GM12874 (cell line): ENCODE measurements around the gene PKD1L1.

Source experiments
- TF ChIP-seq, protein P1 (sequence below): IDR thresholded peaks from 2 replicates; pipeline ENCODE4 v1.5.1; 2011; ENCODE audit warnings: low read depth, mild to moderate bottlenecking, control low read depth, low read length, moderate library complexity; ENCODE audit not compliant: insufficient read depth

Gene PKD1L1

DNA sequence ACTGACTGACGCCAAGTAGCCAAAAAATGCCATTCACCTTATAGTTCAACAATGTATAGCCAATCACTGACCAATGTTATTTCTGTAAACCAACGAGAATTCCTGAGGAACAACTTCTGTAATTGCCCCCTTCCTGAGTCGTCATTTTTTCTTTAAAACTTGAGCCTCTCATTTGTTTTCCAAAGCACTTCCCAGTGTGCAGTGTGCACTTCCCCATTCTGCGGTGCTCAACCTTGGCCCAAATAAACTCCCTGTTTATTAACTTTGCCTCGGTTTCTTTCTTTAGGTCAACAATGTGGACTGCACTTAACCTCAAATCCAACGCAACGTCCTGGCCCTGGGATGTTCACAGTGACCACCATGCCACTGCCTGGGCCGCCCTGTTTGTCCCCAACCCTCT is 15.1 kb downstream of the PKD1L1 start:
- TF ChIP-seq, protein P1, sequence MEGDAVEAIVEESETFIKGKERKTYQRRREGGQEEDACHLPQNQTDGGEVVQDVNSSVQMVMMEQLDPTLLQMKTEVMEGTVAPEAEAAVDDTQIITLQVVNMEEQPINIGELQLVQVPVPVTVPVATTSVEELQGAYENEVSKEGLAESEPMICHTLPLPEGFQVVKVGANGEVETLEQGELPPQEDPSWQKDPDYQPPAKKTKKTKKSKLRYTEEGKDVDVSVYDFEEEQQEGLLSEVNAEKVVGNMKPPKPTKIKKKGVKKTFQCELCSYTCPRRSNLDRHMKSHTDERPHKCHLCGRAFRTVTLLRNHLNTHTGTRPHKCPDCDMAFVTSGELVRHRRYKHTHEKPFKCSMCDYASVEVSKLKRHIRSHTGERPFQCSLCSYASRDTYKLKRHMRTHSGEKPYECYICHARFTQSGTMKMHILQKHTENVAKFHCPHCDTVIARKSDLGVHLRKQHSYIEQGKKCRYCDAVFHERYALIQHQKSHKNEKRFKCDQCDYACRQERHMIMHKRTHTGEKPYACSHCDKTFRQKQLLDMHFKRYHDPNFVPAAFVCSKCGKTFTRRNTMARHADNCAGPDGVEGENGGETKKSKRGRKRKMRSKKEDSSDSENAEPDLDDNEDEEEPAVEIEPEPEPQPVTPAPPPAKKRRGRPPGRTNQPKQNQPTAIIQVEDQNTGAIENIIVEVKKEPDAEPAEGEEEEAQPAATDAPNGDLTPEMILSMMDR, result no peak

DNA sequence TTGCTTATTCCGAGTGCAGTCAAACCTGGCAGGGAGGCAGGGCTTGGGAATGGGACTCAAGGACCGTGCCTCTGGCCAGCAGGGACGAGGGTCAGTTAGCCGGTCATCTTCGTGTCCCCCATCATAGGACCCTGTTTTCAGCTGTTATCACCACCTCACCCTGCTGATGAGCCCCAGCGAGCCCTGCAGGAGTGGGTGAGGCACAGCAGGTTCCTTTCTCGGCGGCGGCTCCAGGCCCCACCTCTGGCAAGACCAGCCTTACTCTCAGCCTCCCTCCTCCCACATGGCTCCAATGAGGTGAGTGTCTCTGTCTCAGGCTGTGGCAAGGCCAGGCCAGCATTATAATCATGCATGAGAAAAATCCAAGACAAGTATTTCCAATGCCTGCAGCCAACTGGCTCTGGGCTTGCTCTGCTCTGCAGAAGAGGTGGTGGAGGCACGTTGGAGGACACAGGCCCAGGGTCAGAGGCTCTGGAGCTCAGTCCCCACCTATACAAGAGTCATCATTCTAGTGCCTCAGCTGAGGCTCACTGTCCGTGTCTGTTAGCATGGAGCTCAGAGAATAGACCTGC is 15.7 kb downstream of the PKD1L1 start:
- TF ChIP-seq, protein P1, result no peak

DNA sequence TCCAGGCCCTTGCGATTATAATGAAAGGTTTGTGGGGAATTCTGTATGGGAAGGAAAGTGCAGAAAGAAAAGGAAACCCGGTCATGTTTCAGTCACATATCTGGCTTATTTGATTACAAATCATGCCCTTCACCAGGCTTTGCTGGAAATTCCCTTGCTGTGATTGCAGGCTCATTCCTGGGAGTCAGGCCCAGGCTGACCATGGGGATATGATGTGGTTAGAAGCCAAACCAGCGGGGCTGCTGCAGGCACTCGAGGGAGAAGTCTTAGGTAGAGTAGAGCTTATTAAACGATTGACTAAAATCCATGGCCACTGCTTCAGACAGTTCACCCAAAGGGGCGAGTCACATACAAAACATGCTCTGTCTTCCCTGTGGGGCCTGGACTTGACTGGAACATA is 16.2 kb downstream of the PKD1L1 start:
- TF ChIP-seq, protein P1, result no peak

DNA sequence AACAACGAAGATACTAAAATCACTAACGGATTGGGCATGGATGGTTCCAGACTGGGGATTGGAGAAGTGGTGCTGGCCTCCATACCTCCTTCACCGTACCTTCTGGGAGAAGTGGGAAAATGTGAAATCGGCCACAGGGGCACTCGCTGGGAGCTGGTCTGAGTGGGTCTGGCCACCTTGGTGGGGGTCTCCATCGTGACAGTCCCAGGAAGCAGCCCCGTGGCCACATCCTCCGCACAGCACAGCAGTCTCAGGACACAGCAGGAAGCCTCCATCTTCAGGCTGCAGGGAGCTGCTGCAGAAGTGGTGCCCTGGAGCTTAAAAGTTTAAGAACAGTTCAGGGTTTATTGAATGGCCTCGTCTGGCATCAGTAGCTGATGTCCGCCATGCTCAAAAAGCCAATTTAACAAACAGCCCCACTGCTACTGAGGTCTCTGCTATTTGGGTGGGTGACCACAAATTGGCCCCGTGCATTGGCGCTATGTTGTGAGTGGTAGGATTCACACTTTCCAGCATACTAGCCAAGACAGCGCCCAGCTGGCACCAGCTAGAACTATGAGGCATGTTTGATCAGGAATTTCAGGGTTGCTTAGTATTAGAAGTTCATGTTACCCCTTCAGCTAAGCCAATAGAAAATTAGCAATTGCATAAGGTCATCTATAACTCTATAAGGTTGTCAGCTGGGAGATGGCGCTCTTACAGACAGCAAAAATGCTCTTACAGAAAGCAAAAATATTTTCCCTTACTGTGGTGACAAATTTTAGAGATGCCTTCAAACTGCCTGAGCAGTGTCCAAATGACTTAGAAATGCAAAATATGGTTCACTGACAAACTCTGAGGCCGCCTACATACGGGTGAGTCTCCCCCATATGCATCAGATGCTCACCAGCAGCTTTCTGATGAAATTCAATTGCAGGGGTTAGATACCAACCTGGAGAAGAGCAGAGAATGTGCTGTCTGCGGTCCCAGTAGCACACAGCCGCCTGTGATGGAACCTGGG is 17.0 kb downstream of the PKD1L1 start:
- TF ChIP-seq, protein P1, result no peak

DNA sequence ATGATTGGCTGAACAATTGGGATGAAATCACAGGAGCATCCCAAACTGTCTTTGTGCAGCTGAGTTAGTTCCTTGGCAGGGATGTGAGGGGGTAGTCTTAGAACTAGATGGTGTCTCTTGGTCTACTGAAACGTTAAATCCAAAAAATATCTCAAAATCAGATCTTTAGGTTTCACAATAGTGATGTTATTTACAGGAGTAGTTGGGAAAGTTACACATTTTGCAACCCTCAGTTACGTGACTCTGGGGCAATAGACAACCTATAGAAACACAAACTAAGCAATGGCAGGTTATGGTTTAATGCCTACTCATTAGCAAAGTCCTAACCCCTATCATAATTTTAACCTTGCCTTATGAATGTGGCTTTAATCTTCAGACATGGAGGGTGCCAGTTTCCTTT is 24.0 kb downstream of the PKD1L1 start:
- TF ChIP-seq, protein P1, result no peak

DNA sequence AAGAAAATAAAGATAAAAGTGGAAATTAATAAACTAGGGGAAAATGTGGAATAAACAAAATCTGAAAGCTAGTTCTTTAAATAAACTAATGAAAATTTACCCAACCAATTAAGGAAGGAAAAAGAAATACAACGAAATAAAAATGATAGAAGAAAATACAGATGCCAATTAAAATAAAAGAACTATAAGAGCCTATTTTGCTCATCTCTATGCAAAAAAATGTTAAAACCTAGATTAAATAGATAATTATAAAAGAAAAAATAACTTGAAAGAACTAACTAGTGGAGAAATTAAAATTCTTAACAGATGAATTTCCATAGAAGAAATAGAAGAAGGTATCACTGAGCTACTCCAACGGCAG is 32.7 kb downstream of the PKD1L1 start:
- TF ChIP-seq, protein P1, result no peak

DNA sequence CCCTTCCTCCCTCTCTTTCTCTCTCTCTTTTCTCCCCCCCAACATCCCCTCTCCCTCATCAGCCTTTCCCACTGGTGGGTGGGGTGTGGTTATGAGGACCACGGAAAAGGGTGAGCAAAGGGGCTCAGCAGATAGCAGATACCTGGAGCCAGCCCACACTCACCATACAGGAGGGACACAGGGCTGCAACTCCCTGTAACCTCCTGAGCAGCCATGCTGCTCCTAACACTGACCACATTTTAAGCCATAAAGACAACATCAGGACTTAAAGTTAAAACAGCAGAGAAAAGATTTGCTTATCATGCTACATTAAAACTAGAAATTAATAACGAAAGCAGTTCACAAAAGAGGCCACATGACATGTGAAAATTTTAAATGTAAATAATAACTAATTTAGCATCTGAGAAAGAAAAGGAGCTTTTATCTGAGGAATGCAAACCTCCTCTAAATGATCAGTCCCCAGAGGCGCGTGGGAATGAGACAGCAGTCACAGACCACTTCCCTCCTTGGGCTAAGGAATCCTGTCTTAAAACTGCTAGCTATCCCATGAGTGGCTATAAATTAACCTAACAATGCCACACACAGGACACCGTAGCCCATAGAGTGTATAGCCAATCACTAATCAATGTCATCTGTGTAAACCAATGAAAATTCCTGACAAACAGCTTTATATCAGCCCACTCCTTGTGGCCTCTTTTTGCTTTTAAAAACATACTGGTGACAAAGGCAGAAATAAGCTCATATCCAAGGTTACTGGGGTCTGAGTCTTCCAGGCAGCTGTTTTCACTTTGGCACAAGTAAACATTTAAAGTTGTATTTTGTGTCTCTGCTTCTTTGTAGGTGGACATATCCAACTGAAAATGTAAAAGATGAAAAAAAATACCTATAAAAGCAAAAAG is 33.3 kb downstream of the PKD1L1 start:
- TF ChIP-seq, protein P1, result no peak
